SU-DHL-6 (cell line): Measurements from ENCODE around the gene EEF1A2.

ENCODE experiments used
- CTCF ChIP-seq: fragments of 200-600 bp; sonication (generic); IDR thresholded peaks from one replicate; pipeline ENCODE4 v1.5.1; 2017; ENCODE audit warnings: antibody characterized with exemption, mild to moderate bottlenecking, low read length, moderate library complexity; ENCODE audit not compliant: insufficient read depth, poor library complexity, severe bottlenecking
- EZH2phosphoT487 ChIP-seq: fragments of 200-600 bp; sonication (generic), shearing (Covaris generic); conservative IDR thresholded peaks from 2 replicates; pipeline ENCODE4 v1.6.1; 2018; ENCODE audit warnings: mild to moderate bottlenecking, antibody characterized with exemption, low read length, moderate library complexity, mixed read lengths

GRCh38 chr20:63513207-63513606 is 14.3 kb upstream of the EEF1A2 start:
- TF ChIP-seq CTCF (no peak), EZH2phosphoT487 (no peak)
